DMS53 treated with DMSO at 0.1 percent for 48 hours (cell line): ENCODE results near the gene CACNA2D3.

Source experiments
- DNase-seq: peaks from one replicate; lab custom pipeline; 2025; ENCODE audit not compliant: unreplicated experiment; lab: John Stamatoyannopoulos, UW

Gene CACNA2D3

GRCh38 chr3:55030938-55031337 is 908.6 kb downstream of the CACNA2D3 start:
- no peak for DNase-seq

GRCh38 chr3:55036883-55037577 is 914.7 kb downstream of the CACNA2D3 start:
- no peak for DNase-seq

- no peak for DNase-seq
Observed at GRCh38 chr3:55042591-55042990, 920.2 kb downstream of the CACNA2D3 start.

- DNase-seq: no peak
Observed at GRCh38 chr3:55044486-55044885, 922.1 kb downstream of the CACNA2D3 start.

- DNase-seq: no peak
Observed at GRCh38 chr3:55059027-55059629, 936.8 kb downstream of the CACNA2D3 start.

- no peak for DNase-seq
Observed at GRCh38 chr3:55060896-55061719, 938.8 kb downstream of the CACNA2D3 start.

- no peak for DNase-seq
Observed at GRCh38 chr3:55061720-55062034, 939.3 kb downstream of the CACNA2D3 start.

GRCh38 chr3:55064164-55064563 is 941.8 kb downstream of the CACNA2D3 start:
- no peak for DNase-seq

GRCh38 chr3:55065331-55065730 is 943.0 kb downstream of the CACNA2D3 start:
- DNase-seq: no peak

- no peak for DNase-seq
Observed at GRCh38 chr3:55066551-55067047, 944.2 kb downstream of the CACNA2D3 start.

- DNase-seq: no peak
Observed at GRCh38 chr3:55069950-55070349, 947.6 kb downstream of the CACNA2D3 start.

- DNase-seq: no peak
Observed at GRCh38 chr3:55074796-55075195, 952.4 kb downstream of the CACNA2D3 start.

- DNase-seq: no peak
Observed at GRCh38 chr3:55075846-55076245, 953.5 kb downstream of the CACNA2D3 start.

GRCh38 chr3:55077726-55078125 is 955.4 kb downstream of the CACNA2D3 start:
- no peak for DNase-seq

- no peak for DNase-seq
Observed at GRCh38 chr3:55078876-55079275, 956.5 kb downstream of the CACNA2D3 start.

GRCh38 chr3:55085231-55085630 is 962.9 kb downstream of the CACNA2D3 start:
- no peak for DNase-seq

- no peak for DNase-seq
Observed at GRCh38 chr3:55089211-55089610, 966.9 kb downstream of the CACNA2D3 start.

GRCh38 chr3:55090291-55090690 is 967.9 kb downstream of the CACNA2D3 start:
- no peak for DNase-seq

- DNase-seq: no peak
Observed at GRCh38 chr3:55090746-55091145, 968.4 kb downstream of the CACNA2D3 start.

GRCh38 chr3:55091381-55092225 is 969.3 kb downstream of the CACNA2D3 start:
- no peak for DNase-seq

GRCh38 chr3:55094676-55095075 is 972.3 kb downstream of the CACNA2D3 start:
- no peak for DNase-seq
